HG03280 (cell line): Measurements from ENCODE around the gene PDE7B.

Experiments
- ATAC-seq: cut with Tn5 transposase; IDR thresholded peaks from one replicate; pipeline ENCODE4 v1.9.1; 2021; ENCODE audit warnings: mild to moderate bottlenecking, moderate library complexity; ENCODE audit not compliant: unreplicated experiment

The PDE7B gene

GRCh38 chr6:136020691-136021090 is 169.2 kb downstream of the PDE7B start:
- ATAC-seq, result no peak

- no peak for ATAC-seq
Observed at GRCh38 chr6:136022224-136022874, 170.8 kb downstream of the PDE7B start.

- no peak for ATAC-seq
Observed at GRCh38 chr6:136024711-136025110, 173.2 kb downstream of the PDE7B start.

- no peak for ATAC-seq
Observed at GRCh38 chr6:136025736-136026135, 174.2 kb downstream of the PDE7B start.

- no peak for ATAC-seq
Observed at GRCh38 chr6:136030131-136030530, 178.6 kb downstream of the PDE7B start.

GRCh38 chr6:136031982-136032381 is 180.5 kb downstream of the PDE7B start:
- ATAC-seq, result no peak

- ATAC-seq, result no peak
Observed at GRCh38 chr6:136033416-136033815, 181.9 kb downstream of the PDE7B start.

GRCh38 chr6:136034422-136034821 is 182.9 kb downstream of the PDE7B start:
- no peak for ATAC-seq

GRCh38 chr6:136035378-136036070 is 184.0 kb downstream of the PDE7B start:
- no peak for ATAC-seq

- no peak for ATAC-seq
Observed at GRCh38 chr6:136036071-136036380, 184.5 kb downstream of the PDE7B start.

- ATAC-seq, result no peak
Observed at GRCh38 chr6:136036601-136037000, 185.1 kb downstream of the PDE7B start.

- no peak for ATAC-seq
Observed at GRCh38 chr6:136037242-136037875, 185.9 kb downstream of the PDE7B start.

GRCh38 chr6:136037876-136038460 is 186.5 kb downstream of the PDE7B start:
- ATAC-seq, result no peak

GRCh38 chr6:136038531-136038930 is 187.0 kb downstream of the PDE7B start:
- ATAC-seq, result no peak

- ATAC-seq, result no peak
Observed at GRCh38 chr6:136039185-136039584, 187.7 kb downstream of the PDE7B start.

GRCh38 chr6:136050475-136050874 is 199.0 kb downstream of the PDE7B start:
- no peak for ATAC-seq

- ATAC-seq, result no peak
Observed at GRCh38 chr6:136051140-136051775, 199.8 kb downstream of the PDE7B start.

GRCh38 chr6:136052031-136052430 is 200.5 kb downstream of the PDE7B start:
- no peak for ATAC-seq

- ATAC-seq, result no peak
Observed at GRCh38 chr6:136058852-136059251, 207.4 kb downstream of the PDE7B start.

GRCh38 chr6:136059308-136059707 is 207.8 kb downstream of the PDE7B start:
- no peak for ATAC-seq

- no peak for ATAC-seq
Observed at GRCh38 chr6:136060052-136060451, 208.6 kb downstream of the PDE7B start.
